H1 (cell line): Measurements from ENCODE around the gene MVK. TPM values are rescaled to one million over a fixed set of nuclear protein-coding genes. Genes with fewer than 3 reads are reported as not detected.

Source experiments
- CTCF ChIA-PET: fragments of 300-600 bp; sonication (Branson Sonifier 250); formaldehyde crosslinking; loops from one replicate; lab custom pipeline; 2021; ENCODE audit not compliant: partially characterized antibody; lab: Charles Lee
- POLR2A ChIA-PET: fragments of 300-600 bp; sonication (Branson Sonifier 250); formaldehyde crosslinking; loops from one replicate; lab custom pipeline; 2021; ENCODE audit warnings: inconsistent platforms; ENCODE audit not compliant: partially characterized antibody; lab: Charles Lee
- DNase-seq, 2 experiments: peaks; one replicate each; pipeline versions ENCODE4 v3.0.0 to v3.0.0-alpha.2; 2010 to 2022; ENCODE audit warnings: low spot score in 2 of 2, low read depth in 1 of 2, mixed read lengths in 1 of 2
- FAIRE-seq: peaks from 2 replicates; lab custom pipeline; 2011; peaks lifted over from hg19 to GRCh38; lab: Jason Lieb, UNC
- H2AFZ ChIP-seq: 2 replicates; pipeline ENCODE4 v1.8.1; 2012; ENCODE audit warnings: low read length, inconsistent platforms
- H2AK5ac ChIP-seq: 2 replicates; pipeline ENCODE4 v1.6.1; 2013; ENCODE audit warnings: low read depth, low read length
- H2BK120ac ChIP-seq: replicated peaks from 2 replicates; pipeline ENCODE3; 2013; ENCODE audit warnings: low read depth, low read length, inconsistent platforms
- H2BK12ac ChIP-seq: 2 replicates; pipeline ENCODE4 v1.6.1; 2013; ENCODE audit warnings: low read depth, low read length
- H2BK15ac ChIP-seq: 2 replicates; pipeline ENCODE4 v1.6.1; 2013; ENCODE audit warnings: low read length
- H2BK20ac ChIP-seq: 2 replicates; pipeline ENCODE4 v1.6.1; 2013; ENCODE audit warnings: low read length
- H2BK5ac ChIP-seq: 2 replicates; pipeline ENCODE4 v1.6.1; 2013; ENCODE audit warnings: low read depth, low read length
- H3K14ac ChIP-seq: 2 replicates; pipeline ENCODE4 v1.6.1; 2013; ENCODE audit warnings: inconsistent platforms; ENCODE audit not compliant: insufficient read length
- H3K18ac ChIP-seq: 2 replicates; pipeline ENCODE4 v1.6.1; 2013; ENCODE audit warnings: low read length; ENCODE audit errors: extremely low read depth
- H3K23ac ChIP-seq: 2 replicates; pipeline ENCODE4 v1.6.1; 2013; ENCODE audit warnings: inconsistent platforms; ENCODE audit not compliant: insufficient read length
- H3K23me2 ChIP-seq: 2 replicates; pipeline ENCODE4 v1.6.1; 2013; ENCODE audit warnings: low read depth, low read length
- H3K27ac ChIP-seq: 2 replicates; pipeline ENCODE4 v1.6.1; 2011; ENCODE audit warnings: low read depth, low read length, inconsistent platforms
- H3K27me3 ChIP-seq, 4 experiments: replicated peaks in 1 of 4; 1 replicate in 1 of 4; 2 replicates in 3 of 4; pipeline versions ENCODE4 v1.6.1 to v1.8.1; 2011 to 2013; ENCODE audit warnings: low read length in 3 of 4, mild to moderate bottlenecking in 3 of 4, inconsistent platforms in 2 of 4, mixed read lengths in 2 of 4, moderate library complexity in 1 of 4; ENCODE audit not compliant: control insufficient read depth in 3 of 4, insufficient read depth in 3 of 4; ENCODE audit errors: extremely low read depth in 1 of 4
- H3K36me3 ChIP-seq, 4 experiments: 2 replicates each; pipeline versions ENCODE4 v1.6.1 to v1.8.1; 2011 to 2013; ENCODE audit warnings: mild to moderate bottlenecking in 4 of 4, low read length in 3 of 4, moderate library complexity in 2 of 4, control low read depth in 1 of 4, inconsistent platforms in 1 of 4; ENCODE audit not compliant: insufficient read depth in 4 of 4, control insufficient read depth in 2 of 4
- H3K4ac ChIP-seq: replicated peaks from 2 replicates; pipeline ENCODE3; 2013; ENCODE audit warnings: low read length, low read depth, mixed read lengths, inconsistent platforms; ENCODE audit not compliant: insufficient read length
- H3K4me1 ChIP-seq, 4 experiments: replicated peaks in 1 of 4; 1 replicate in 1 of 4; 2 replicates in 3 of 4; pipeline versions ENCODE4 v1.6.1 to v1.8.1; 2011 to 2013; ENCODE audit warnings: low read length in 3 of 4, inconsistent platforms in 2 of 4, mixed read lengths in 1 of 4; ENCODE audit not compliant: insufficient read depth in 4 of 4, control insufficient read depth in 3 of 4
- H3K4me2 ChIP-seq, 2 experiments: 2 replicates each; pipeline versions ENCODE4 v1.6.1 to v1.8.1; 2011 to 2013; ENCODE audit warnings: low read depth in 2 of 2, low read length in 2 of 2, control low read depth in 1 of 2, inconsistent platforms in 1 of 2, mild to moderate bottlenecking in 1 of 2; ENCODE audit not compliant: insufficient read depth in 1 of 2
- H3K4me3 ChIP-seq, 4 experiments: fragments of 200-600, 300-600 bp in 1 of 4; sonication (generic), shearing (Covaris generic), sonication (Bioruptor Twin) in 1 of 4; 2 replicates each; pipeline versions ENCODE4 v1.5.1 to v1.8.1; 2011 to 2016; ENCODE audit warnings: low read length in 4 of 4, low read depth in 3 of 4, control low read depth in 2 of 4, inconsistent platforms in 2 of 4, mild to moderate bottlenecking in 2 of 4, mixed read lengths in 1 of 4, moderate library complexity in 1 of 4; ENCODE audit not compliant: insufficient read depth in 2 of 4; ENCODE audit errors: extremely low read depth in 1 of 4
- H3K56ac ChIP-seq: replicated peaks from 2 replicates; pipeline ENCODE3; 2013; ENCODE audit warnings: low read depth, mild to moderate bottlenecking, mixed read lengths, low read length, inconsistent platforms; ENCODE audit not compliant: insufficient read length
- H3K79me1 ChIP-seq: 2 replicates; pipeline ENCODE4 v1.6.1; 2013; ENCODE audit warnings: low read depth, low read length, control low read depth
- H3K79me2 ChIP-seq, 2 experiments: 2 replicates each; pipeline versions ENCODE4 v1.6.1 to v1.8.1; 2012 to 2013; ENCODE audit warnings: low read length in 2 of 2, mild to moderate bottlenecking in 2 of 2, inconsistent platforms in 1 of 2; ENCODE audit not compliant: insufficient read depth in 2 of 2, control insufficient read depth in 1 of 2
- H3K9ac ChIP-seq, 4 experiments: replicated peaks in 1 of 4; 1 replicate in 1 of 4; 2 replicates in 3 of 4; pipeline versions ENCODE4 v1.6.1 to v1.8.1; 2011 to 2013; ENCODE audit warnings: low read depth in 3 of 4, low read length in 3 of 4, control low read depth in 2 of 4, mild to moderate bottlenecking in 2 of 4, moderate library complexity in 2 of 4, inconsistent platforms in 1 of 4; ENCODE audit errors: extremely low read depth in 1 of 4
- H3K9me3 ChIP-seq, 2 experiments: 2 replicates each; pipeline versions ENCODE4 v1.6.1 to v1.8.1; 2012 to 2013; ENCODE audit warnings: mild to moderate bottlenecking in 2 of 2, moderate library complexity in 2 of 2, control low read depth in 1 of 2, inconsistent platforms in 1 of 2, low read depth in 1 of 2, low read length in 1 of 2, mixed read lengths in 1 of 2; ENCODE audit not compliant: insufficient read depth in 2 of 2
- H4K20me1 ChIP-seq, 2 experiments: replicated peaks in 1 of 2; 2 replicates each; pipeline versions ENCODE3 to v1.8.1; 2011 to 2013; ENCODE audit warnings: inconsistent platforms in 2 of 2, low read length in 2 of 2, mild to moderate bottlenecking in 1 of 2; ENCODE audit not compliant: insufficient read depth in 2 of 2, control insufficient read depth in 1 of 2
- H4K5ac ChIP-seq: 2 replicates; pipeline ENCODE4 v1.6.1; 2013; ENCODE audit warnings: low read length, low read depth, mixed read lengths, inconsistent platforms; ENCODE audit not compliant: insufficient read length
- H4K8ac ChIP-seq: 2 replicates; pipeline ENCODE4 v1.8.0; 2013; ENCODE audit warnings: mild to moderate bottlenecking, moderate library complexity, low read length, inconsistent platforms; ENCODE audit not compliant: insufficient read depth; ENCODE audit errors: extremely low read depth
- H4K91ac ChIP-seq: replicated peaks from 2 replicates; pipeline ENCODE3; 2013; ENCODE audit warnings: low read length, mixed read lengths, inconsistent platforms; ENCODE audit not compliant: insufficient read length
- BRCA1 ChIP-seq: IDR thresholded peaks from 2 replicates; pipeline ENCODE4 v1.6.1; 2012; ENCODE audit warnings: low read depth, low read length, improper control_type of control experiment
- GTF2F1 ChIP-seq: IDR thresholded peaks from 2 replicates; pipeline ENCODE4 v1.6.1; 2012; ENCODE audit warnings: low read depth, low read length, improper control_type of control experiment, borderline replicate concordance
- KDM1A ChIP-seq: fragments of 200-600, 300-600 bp; sonication (generic); IDR thresholded peaks from 2 replicates; pipeline ENCODE4 v1.7.1; 2016; ENCODE audit warnings: mild to moderate bottlenecking, low read length, borderline replicate concordance
- SP2 ChIP-seq: IDR thresholded peaks from 2 replicates; pipeline ENCODE4 v1.6.1; 2012; ENCODE audit warnings: mild to moderate bottlenecking, low read length, inconsistent platforms
- SP4 ChIP-seq: IDR thresholded peaks from 2 replicates; pipeline ENCODE4 v1.6.1; 2012; ENCODE audit warnings: low read length, inconsistent platforms
- SRF ChIP-seq: IDR thresholded peaks from 2 replicates; pipeline ENCODE4 v1.6.1; 2011; ENCODE audit warnings: mild to moderate bottlenecking, low read depth, low read length, moderate library complexity
- TAF7 ChIP-seq: optimal IDR thresholded peaks from 2 replicates; pipeline ENCODE3; 2011; ENCODE audit warnings: low read depth, mild to moderate bottlenecking, inconsistent platforms, low read length, moderate library complexity, borderline replicate concordance
- WGBS, 2 experiments: shearing (Covaris generic) in 1 of 2; methylation state at CpG; one replicate each; pipeline versions ENCODE4 v1.1.6 to v1.1.7; 2013 to 2015; ENCODE audit warnings: low lambda C conversion rate in 2 of 2, mixed read lengths in 2 of 2, inconsistent platforms in 1 of 2, low coverage in 1 of 2, missing lambda C conversion rate in 1 of 2; ENCODE audit not compliant: insufficient replicate concordance in 2 of 2, insufficient coverage in 1 of 2, insufficient read length in 1 of 2; ENCODE audit errors: extremely low coverage in 1 of 2, missing lambda C conversion rate in 1 of 2; 5-methylcytosine and 5-hydroxymethylcytosine counted together
- polyA plus RNA-seq, 7 experiments: library from polyadenylated mRNA; depleted of rRNA in 3 of 7; stranded (reverse) in 5 of 7; unstranded in 2 of 7; fragments of >200 nt in 5 of 7; fragments of 200-250 nt in 2 of 7; gene quantifications; 1 replicate in 5 of 7; 2 replicates in 1 of 7; 4 replicates in 1 of 7; pipeline versions ENCODE4 v1.2.1 to v1.2.3, GENCODE V29; 2011 to 2013; ENCODE audit warnings: missing spikeins in 2 of 7, mixed read lengths in 2 of 7
- total RNA-seq: library from RNA; stranded (reverse); fragmentation: NEBNext Ultra II Directional; extraction: Animal tissue kit (Norgen Biotek cat#: 25700); gene quantifications from 2 replicates; pipeline ENCODE4 v1.2.1, GENCODE V29; 2021

Gene MVK
- total and polyA plus RNA-seq, 2 of the 8 experiments (the other 6 are each of a cell fraction or from before 2014, with no cell fraction given), result 15.7 to 20.9 TPM

GRCh38 chr12:109567967-109568366 lies 5.6 kb upstream of the MVK start:
- Histone ChIP-seq H2AFZ (no peak overlapping the region), H3K9me3 (no peaks in the 10 kb centered on the region), H2BK15ac (no peak overlapping the region), H3K14ac (no peak overlapping the region), H2BK12ac (no peak overlapping the region), H2BK5ac (no peak overlapping the region), H3K79me1 (no peaks in the 10 kb centered on the region), H3K9ac (no peak overlapping the region; a peak in 1 of 7 replicates), H3K56ac (no peak overlapping the region), H4K8ac (no peak overlapping the region), H4K91ac (no peak overlapping the region), H3K23me2 (no peaks in the 10 kb centered on the region), H2BK20ac (no peak overlapping the region), H3K4me2 (no peak overlapping the region), H3K27ac (no peak overlapping the region), H4K20me1 (no peaks in the 10 kb centered on the region), H2BK120ac (no peak overlapping the region), H4K5ac (no peak overlapping the region), H3K36me3 (peaks cover 2 to 22% (median 8%) of the 10 kb centered on the region in 4 experiments; a peak in 5 of 8 replicates), H2AK5ac (no peak overlapping the region), H3K18ac (no peak overlapping the region), H3K4me1 (peaks cover 0 to 2% (median 0%) of the 10 kb centered on the region in 4 experiments; a peak in 1 of 7 replicates), H3K4me3 (no peak overlapping the region), H3K27me3 (no peaks in the 10 kb centered on the region), H3K4ac (no peak overlapping the region), H3K23ac (no peak overlapping the region), H3K79me2 (no peaks in the 10 kb centered on the region)
- ChIA-PET CTCF (interaction anchor here (0.7 to 6.1 kb wide), 3 partner anchors 29 to 437 kb away, joined by 3 to 40 read pairs (median 5); no protein-coding TSS in a partner anchor), POLR2A (interaction anchor here (1.6 kb wide), 1 partner anchor 25 kb away, joined by 5 read pairs; no protein-coding TSS in a partner anchor)
- no peak for DNase-seq
- WGBS, 2 experiments, result 96% methylated on average over 3 of the region's 3 CpGs; no CpG with 5 or more reads in 1 of the 2 experiments
- FAIRE-seq, result no peak
- no peak for TF ChIP-seq SRF
- TF ChIP-seq SP4, result no peak
- TF ChIP-seq TAF7, result no peak
- no peak for TF ChIP-seq BRCA1
- TF ChIP-seq KDM1A, result no peak
- no peak for TF ChIP-seq SP2
- TF ChIP-seq GTF2F1, result no peak
